Measurements from ENCODE around the gene TCEANC2.

DNA sequence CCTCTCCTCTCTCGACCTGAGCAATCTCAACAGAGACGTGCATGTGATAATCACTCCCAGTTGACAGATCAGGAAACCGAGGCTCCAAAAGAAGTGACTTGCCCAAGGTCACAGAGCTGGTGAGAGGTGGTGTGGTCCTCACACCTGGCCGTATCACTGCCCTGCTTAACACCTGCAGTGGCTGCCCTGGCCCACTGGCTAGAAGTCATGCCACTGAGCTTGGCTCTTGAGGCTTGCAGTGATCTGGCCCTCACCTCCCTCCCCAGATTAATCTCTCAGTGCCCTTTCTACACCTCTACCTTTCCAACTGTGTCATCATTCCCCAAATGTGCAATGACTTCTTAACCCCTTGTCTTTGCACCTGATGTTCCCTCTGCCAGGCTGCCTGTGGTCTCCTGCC lies 60.6 kb downstream of the TCEANC2 start:
- TF ChIP-seq, protein P1, sequence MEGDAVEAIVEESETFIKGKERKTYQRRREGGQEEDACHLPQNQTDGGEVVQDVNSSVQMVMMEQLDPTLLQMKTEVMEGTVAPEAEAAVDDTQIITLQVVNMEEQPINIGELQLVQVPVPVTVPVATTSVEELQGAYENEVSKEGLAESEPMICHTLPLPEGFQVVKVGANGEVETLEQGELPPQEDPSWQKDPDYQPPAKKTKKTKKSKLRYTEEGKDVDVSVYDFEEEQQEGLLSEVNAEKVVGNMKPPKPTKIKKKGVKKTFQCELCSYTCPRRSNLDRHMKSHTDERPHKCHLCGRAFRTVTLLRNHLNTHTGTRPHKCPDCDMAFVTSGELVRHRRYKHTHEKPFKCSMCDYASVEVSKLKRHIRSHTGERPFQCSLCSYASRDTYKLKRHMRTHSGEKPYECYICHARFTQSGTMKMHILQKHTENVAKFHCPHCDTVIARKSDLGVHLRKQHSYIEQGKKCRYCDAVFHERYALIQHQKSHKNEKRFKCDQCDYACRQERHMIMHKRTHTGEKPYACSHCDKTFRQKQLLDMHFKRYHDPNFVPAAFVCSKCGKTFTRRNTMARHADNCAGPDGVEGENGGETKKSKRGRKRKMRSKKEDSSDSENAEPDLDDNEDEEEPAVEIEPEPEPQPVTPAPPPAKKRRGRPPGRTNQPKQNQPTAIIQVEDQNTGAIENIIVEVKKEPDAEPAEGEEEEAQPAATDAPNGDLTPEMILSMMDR (IDR thresholded peaks at IDR 0.05; ENCODE audit: low read depth, low read length): no peak
- TF ChIP-seq MYC (IDR thresholded peaks at IDR 0.05; ENCODE audit: low read depth, low read length) (no peak), POLR2A (IDR thresholded peaks at IDR 0.05; ENCODE audit: extremely low read depth, insufficient read length) (no peak)
